Naive thymus-derived CD4-positive, alpha-beta T cell (primary cell): ENCODE data around the gene TMEM117. TPM values are rescaled to one million over a fixed set of nuclear protein-coding genes. Genes with fewer than 3 reads are reported as not detected.

ENCODE experiments used
- ATAC-seq: fragments of 150-1000 bp; cut with Tn5 transposase; 2 replicates; pipeline ENCODE4 v1.10.0; 2021; ENCODE audit warnings: mild to moderate bottlenecking, moderate library complexity
- CTCF ChIA-PET: fragments of 350-600 bp; sonication (Branson Sonifier 250); formaldehyde crosslinking; loops from one replicate; lab custom pipeline; 2021; ENCODE audit warnings: antibody characterized with exemption; lab: Charles Lee
- POLR2A ChIA-PET: fragments of 350-600 bp; sonication (Branson Sonifier 250); formaldehyde crosslinking; loops from one replicate; lab custom pipeline; 2021; ENCODE audit warnings: antibody characterized with exemption, inconsistent platforms; lab: Charles Lee
- DNase-seq, 9 donors: peaks; one replicate each; pipeline versions ENCODE4 v3.0.0 to v3.0.0-alpha.2; 2020 to 2022; ENCODE audit warnings: mixed read lengths in 1 of 9
- H3K27ac ChIP-seq: one replicate; pipeline ENCODE4 v1.7.0; 2013; ENCODE audit warnings: mild to moderate bottlenecking, low read depth, low read length, moderate library complexity
- H3K27me3 ChIP-seq, 2 donors: one replicate each; pipeline ENCODE4 v1.7.0; 2013; ENCODE audit warnings: low read length in 2 of 2, mild to moderate bottlenecking in 2 of 2, moderate library complexity in 2 of 2; ENCODE audit not compliant: control insufficient read depth in 2 of 2, insufficient read depth in 2 of 2
- H3K36me3 ChIP-seq, 3 experiments: 1 replicate in 2 of 3; 2 replicates in 1 of 3; pipeline ENCODE4 v1.7.0; 2013; ENCODE audit warnings: low read length in 3 of 3, mild to moderate bottlenecking in 3 of 3, moderate library complexity in 1 of 3; ENCODE audit not compliant: insufficient read depth in 3 of 3, control insufficient read depth in 2 of 3
- H3K4me1 ChIP-seq, 2 donors: one replicate each; pipeline ENCODE4 v1.7.0; 2013; ENCODE audit warnings: low read length in 2 of 2, mild to moderate bottlenecking in 2 of 2, moderate library complexity in 1 of 2; ENCODE audit not compliant: control insufficient read depth in 2 of 2, insufficient read depth in 2 of 2
- H3K4me3 ChIP-seq: 2 replicates; pipeline ENCODE4 v1.7.0; 2013; ENCODE audit warnings: mild to moderate bottlenecking, low read length
- H3K9me3 ChIP-seq, 3 experiments: 1 replicate in 2 of 3; 2 replicates in 1 of 3; pipeline ENCODE4 v1.7.0; 2013; ENCODE audit warnings: low read length in 3 of 3; ENCODE audit not compliant: control insufficient read depth in 2 of 3
- H3K27ac Mint-ChIP-seq, 9 donors: one replicate each; pipeline ENCODE4 v1.8.0; 2020 to 2022; ENCODE audit warnings: mixed read lengths in 9 of 9, mild to moderate bottlenecking in 8 of 9, moderate library complexity in 5 of 9, inconsistent platforms in 2 of 9
- H3K27me3 Mint-ChIP-seq, 5 donors: one replicate each; pipeline ENCODE4 v1.8.0; 2021 to 2022; ENCODE audit warnings: mixed read lengths in 5 of 5, mild to moderate bottlenecking in 1 of 5
- H3K36me3 Mint-ChIP-seq, 5 donors: one replicate each; pipeline ENCODE4 v1.8.0; 2020 to 2022; ENCODE audit warnings: mixed read lengths in 5 of 5, mild to moderate bottlenecking in 3 of 5, inconsistent platforms in 1 of 5
- H3K4me1 Mint-ChIP-seq, 7 donors: one replicate each; pipeline ENCODE4 v1.8.0; 2020 to 2022; ENCODE audit warnings: mixed read lengths in 7 of 7, mild to moderate bottlenecking in 3 of 7, inconsistent platforms in 1 of 7
- H3K4me3 Mint-ChIP-seq, 10 donors: one replicate each; pipeline ENCODE4 v1.8.0; 2020 to 2022; ENCODE audit warnings: mild to moderate bottlenecking in 10 of 10, mixed read lengths in 10 of 10, moderate library complexity in 6 of 10, inconsistent platforms in 2 of 10
- H3K9me3 Mint-ChIP-seq, 11 donors: one replicate each; pipeline ENCODE4 v1.8.0; 2020 to 2022; ENCODE audit warnings: mixed read lengths in 11 of 11, mild to moderate bottlenecking in 4 of 11, inconsistent platforms in 1 of 11, moderate library complexity in 1 of 11
- intact Hi-C, 2 donors: fragments of 100-400 bp; cut with micrococcal nuclease; formaldehyde crosslinking; loops; one replicate each; pipeline ENCODE4 v1.15.1; 2023
- polyA plus RNA-seq, 2 donors: library from polyadenylated mRNA; unstranded; fragments of 300-500 nt; fragmentation: Illumina TruSeq; gene quantifications; one replicate each; pipeline ENCODE4 v1.2.3, GENCODE V29; 2021
- total RNA-seq, 6 experiments: library from RNA in 5 of 6; stranded (reverse) in 5 of 6; gene quantifications; 1 replicate in 5 of 6; 2 replicates in 1 of 6; pipeline ENCODE4 v1.2.3 and lab custom pipeline; 2021 to 2026

Gene TMEM117
- total and polyA plus RNA-seq, 7 experiments from 2014 or later, result 0.31 to 6.6 (median 4.2) TPM

DNA sequence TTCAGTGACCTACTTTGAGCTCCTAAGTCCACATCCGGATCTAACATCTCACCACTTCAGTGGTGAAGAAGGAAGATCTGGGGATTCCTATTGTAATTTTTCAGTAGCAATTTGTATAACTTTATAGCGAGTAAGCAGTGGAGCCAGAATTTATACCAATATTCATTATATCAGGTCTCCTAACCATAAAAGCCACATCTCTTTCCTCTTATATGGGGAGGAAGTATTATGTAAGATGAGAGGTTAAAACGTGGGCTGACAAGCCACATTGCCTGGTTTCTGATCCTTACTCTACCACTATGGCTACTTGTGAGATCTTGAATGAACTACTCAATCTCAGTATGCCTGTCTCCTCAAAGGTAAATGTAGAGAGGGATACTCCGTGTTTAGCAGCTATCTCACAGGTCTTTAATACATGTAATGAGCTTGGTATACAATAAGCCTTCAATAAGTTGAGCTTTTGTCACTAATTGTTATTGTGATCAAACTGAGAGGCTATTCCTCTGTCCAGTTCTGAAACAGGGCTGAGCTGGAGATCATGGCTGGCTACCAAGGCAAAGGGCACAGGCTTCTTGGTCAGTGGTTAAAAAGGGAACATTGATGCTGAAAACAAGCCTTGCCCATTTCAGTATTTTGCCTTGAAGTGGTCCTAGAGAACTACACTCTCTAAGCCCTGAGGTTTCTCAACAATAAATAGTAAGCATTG lies 3.3 kb upstream of the TMEM117 start:
- H3K4me3 Mint-ChIP-seq, result peak overlapping the region in 7 of 10 donors; percentile 37 to 57 (median 43)

DNA sequence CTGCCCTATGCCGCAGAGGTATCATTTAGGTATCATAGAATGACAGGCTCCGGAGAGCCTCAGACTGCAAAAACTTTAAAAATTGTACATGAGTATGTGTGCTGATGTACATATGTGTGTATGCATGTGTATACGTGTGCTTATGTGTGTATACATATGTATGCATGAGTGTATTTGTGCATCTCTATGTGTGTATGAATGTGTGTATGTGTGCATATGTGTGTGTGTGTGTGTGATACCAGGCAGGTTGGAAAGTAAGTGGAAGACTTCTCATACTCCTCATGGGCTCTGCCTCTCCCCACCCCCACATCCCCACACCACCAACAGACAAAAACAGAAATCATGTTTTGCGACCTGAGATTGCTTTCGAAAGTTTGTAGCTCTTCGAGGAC lies 621 bp upstream of the TMEM117 start:
- ATAC-seq (peak; percentile 12), DNase-seq (peak in 4 of 9 donors; percentile 6 to 33 (median 17))
- intact Hi-C loops, result loop anchor here in 1 of 2 donors (10.0 kb wide), 1 partner anchor 1890 kb away; the partner anchor contains the start of gene ARID2
- Mint-ChIP-seq H3K4me3 (peak overlapping the region; percentile 83 to 95 (median 90)), H3K27me3 (peaks cover 0 to 46% (median 0%) of the 10 kb centered on the region in 5 donors), H3K27ac (peak overlapping the region; percentile 47 to 94 (median 89)), H3K4me1 (peaks cover 25 to 73% (median 56%) of the 10 kb centered on the region in 7 donors), H3K36me3 (peaks cover 0 to 2% (median 0%) of the 10 kb centered on the region in 5 donors), H3K9me3 (no peaks in the 10 kb centered on the region)
- POLR2A ChIA-PET, result interaction anchor here (1.0 to 13.7 kb wide), 8 partner anchors 20 to 76 kb away, joined by 3 to 134 read pairs (median 6); partner anchors contain the start of genes IRAK4, PUS7L and TWF1
- H3K27me3 ChIP-seq, result no peaks in the 10 kb centered on the region
- H3K27ac ChIP-seq, result peak overlapping the region; percentile 81
- no peaks in the 10 kb centered on the region for H3K36me3 ChIP-seq
- CTCF ChIA-PET, result interaction anchor here (0.5 to 1.1 kb wide), 3 partner anchors 16 to 66 kb away, joined by 3 to 4 read pairs (median 3); no protein-coding TSS in a partner anchor
- peaks cover 21 to 27% of the 10 kb centered on the region in 2 donors for H3K4me1 ChIP-seq
- no peaks in the 10 kb centered on the region for H3K9me3 ChIP-seq
- peak overlapping the region; percentile 73 for H3K4me3 ChIP-seq

More for the DNA sequence above, 3.3 kb upstream of the TMEM117 start:
- no peaks in the 10 kb centered on the region for H3K27me3 ChIP-seq
- H3K9me3 ChIP-seq, result no peaks in the 10 kb centered on the region
- DNase-seq, result peak in 5 of 9 donors; percentile 29 to 35 (median 33)
- no peak overlapping the region for H3K27ac ChIP-seq
- Mint-ChIP-seq H3K36me3 (peaks cover 0 to 2% (median 0%) of the 10 kb centered on the region in 5 donors), H3K9me3 (no peaks in the 10 kb centered on the region), H3K4me1 (peaks cover 21 to 55% (median 45%) of the 10 kb centered on the region in 7 donors), H3K27ac (peak overlapping the region in 3 of 9 donors; percentile 12 to 28 (median 13)), H3K27me3 (peaks cover 0 to 55% (median 0%) of the 10 kb centered on the region in 5 donors)
- peaks cover 21 to 27% of the 10 kb centered on the region in 2 donors for H3K4me1 ChIP-seq
- H3K36me3 ChIP-seq, result no peaks in the 10 kb centered on the region
- no peak overlapping the region for H3K4me3 ChIP-seq
- POLR2A ChIA-PET, result interaction anchor here (0.7 to 13.7 kb wide), 5 partner anchors 16 to 75 kb away, joined by 3 to 134 read pairs (median 3); partner anchors contain the start of gene TWF1
- CTCF ChIA-PET, result interaction anchor here (0.7 kb wide), 1 partner anchor 55 kb away, joined by 3 read pairs; no protein-coding TSS in a partner anchor
- peak; percentile 29 for ATAC-seq
- intact Hi-C loops, result loop anchor here (1.0 to 10.0 kb wide), 2 partner anchors 26 to 1892 kb away; partner anchors contain the start of genes ARID2 (in 1 of the 2) and TWF1 (in 1 of the 2)

GRCh38 chr12:43836475-43836989 lies 651 bp downstream of the TMEM117 start:
- no peaks in the 10 kb centered on the region for H3K27me3 ChIP-seq
- DNase-seq (peak in 3 of 9 donors; percentile 12 to 32 (median 16)), ATAC-seq (no peak)
- H3K27ac ChIP-seq, result peak overlapping the region; percentile 81
- peak overlapping the region; percentile 73 for H3K4me3 ChIP-seq
- Mint-ChIP-seq H3K27ac (peak overlapping the region; percentile 0 to 89 (median 71)), H3K4me3 (peak overlapping the region; percentile 73 to 90 (median 81)), H3K9me3 (no peaks in the 10 kb centered on the region), H3K27me3 (peaks cover 0 to 46% (median 0%) of the 10 kb centered on the region in 5 donors), H3K4me1 (peaks cover 24 to 69% (median 50%) of the 10 kb centered on the region in 7 donors), H3K36me3 (peaks cover 0 to 2% (median 0%) of the 10 kb centered on the region in 5 donors)
- ChIA-PET POLR2A (interaction anchor here (0.6 to 13.7 kb wide), 9 partner anchors 22 to 77 kb away, joined by 3 to 134 read pairs (median 5); partner anchors contain the start of genes IRAK4, PUS7L and TWF1), CTCF (no interaction called here)
- H3K4me1 ChIP-seq, result peaks cover 21 to 27% of the 10 kb centered on the region in 2 donors
- H3K36me3 ChIP-seq, result no peaks in the 10 kb centered on the region
- no peaks in the 10 kb centered on the region for H3K9me3 ChIP-seq
- intact Hi-C loops, result loop anchor here (1.0 to 10.0 kb wide), 5 partner anchors 30 to 1888 kb away; partner anchors contain the start of genes IRAK4 (in 2 of the 2), PUS7L (in 2 of the 2), TWF1 (in 2 of the 2) and ARID2 (in 1 of the 2)

GRCh38 chr12:43840338-43840737 lies 4.5 kb downstream of the TMEM117 start:
- Mint-ChIP-seq H3K9me3 (no peaks in the 10 kb centered on the region), H3K27me3 (peaks cover 0 to 20% (median 0%) of the 10 kb centered on the region in 5 donors), H3K4me1 (peaks cover 5 to 38% (median 26%) of the 10 kb centered on the region in 7 donors), H3K36me3 (peaks cover 0 to 4% (median 0%) of the 10 kb centered on the region in 5 donors), H3K27ac (no peak overlapping the region), H3K4me3 (no peak overlapping the region)
- ChIA-PET CTCF (interaction anchor here (0.6 kb wide), 1 partner anchor 42 kb away, joined by 3 read pairs; no protein-coding TSS in a partner anchor), POLR2A (interaction anchor here (13.7 kb wide), 1 partner anchor 33 kb away, joined by 134 read pairs; the partner anchor contains the start of gene TWF1)
- Histone ChIP-seq H3K27me3 (no peaks in the 10 kb centered on the region), H3K4me3 (no peak overlapping the region), H3K9me3 (no peaks in the 10 kb centered on the region), H3K36me3 (no peaks in the 10 kb centered on the region), H3K4me1 (peaks cover 1 to 2% of the 10 kb centered on the region in 2 donors), H3K27ac (no peak overlapping the region)
- intact Hi-C loops, result no loop called here
- DNase-seq (no peak), ATAC-seq (no peak)

DNA sequence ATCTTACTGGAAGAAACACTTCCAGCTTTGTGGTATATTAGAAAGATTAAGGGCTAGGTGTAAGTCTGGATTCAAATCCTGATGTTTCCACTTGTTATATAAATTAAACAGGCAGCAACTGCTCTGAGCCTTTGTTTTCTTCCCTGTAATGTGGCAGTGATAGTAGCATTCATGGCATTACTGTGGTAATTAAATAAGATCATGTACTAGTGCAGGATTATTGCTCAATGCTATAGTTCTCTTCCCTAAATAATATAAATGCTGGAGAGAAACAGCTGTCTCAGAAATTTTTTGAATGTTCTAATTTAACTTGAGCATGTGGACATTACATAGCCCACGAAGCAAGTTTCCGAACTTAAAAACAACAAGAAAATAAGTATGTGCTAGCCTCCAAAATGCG lies 5.4 kb downstream of the TMEM117 start:
- Mint-ChIP-seq H3K27me3 (peaks cover 0 to 18% (median 0%) of the 10 kb centered on the region in 5 donors), H3K27ac (no peak overlapping the region), H3K4me1 (peaks cover 5 to 36% (median 25%) of the 10 kb centered on the region in 7 donors), H3K36me3 (peaks cover 0 to 12% (median 7%) of the 10 kb centered on the region in 5 donors), H3K9me3 (peaks cover 0 to under 1% (median 0%) of the 10 kb centered on the region in 11 donors), H3K4me3 (no peak overlapping the region)
- DNase-seq (no peak), ATAC-seq (no peak)
- H3K36me3 ChIP-seq, result no peaks in the 10 kb centered on the region
- POLR2A ChIA-PET, result interaction anchor here (0.7 to 13.7 kb wide), 2 partner anchors 15 to 33 kb away, joined by 3 to 134 read pairs; partner anchors contain the start of gene TWF1
- no peaks in the 10 kb centered on the region for H3K27me3 ChIP-seq
- no peaks in the 10 kb centered on the region for H3K4me1 ChIP-seq
- CTCF ChIA-PET, result interaction anchor here (0.6 kb wide), 1 partner anchor 41 kb away, joined by 3 read pairs; no protein-coding TSS in a partner anchor
- H3K27ac ChIP-seq, result no peak overlapping the region
- no peaks in the 10 kb centered on the region for H3K9me3 ChIP-seq
- no peak overlapping the region for H3K4me3 ChIP-seq
- intact Hi-C loops, result no loop called here

GRCh38 chr12:43842259-43842658 lies 6.4 kb downstream of the TMEM117 start:
- Mint-ChIP-seq H3K4me1 (peaks cover 3 to 27% (median 16%) of the 10 kb centered on the region in 7 donors), H3K9me3 (peaks cover 1 to 11% (median 4%) of the 10 kb centered on the region in 11 donors), H3K36me3 (peaks cover 1 to 21% (median 17%) of the 10 kb centered on the region in 5 donors), H3K27me3 (peaks cover 0 to 18% (median 0%) of the 10 kb centered on the region in 5 donors), H3K27ac (no peak overlapping the region), H3K4me3 (no peak overlapping the region)
- intact Hi-C loops, result no loop called here
- H3K4me3 ChIP-seq, result no peak overlapping the region
- H3K9me3 ChIP-seq, result no peaks in the 10 kb centered on the region
- POLR2A ChIA-PET, result interaction anchor here (13.7 kb wide), 1 partner anchor 34 kb away, joined by 134 read pairs; the partner anchor contains the start of gene TWF1
- DNase-seq, result no peak
- no peak for ATAC-seq
- H3K27me3 ChIP-seq, result no peaks in the 10 kb centered on the region
- H3K27ac ChIP-seq, result no peak overlapping the region
- CTCF ChIA-PET, result no interaction called here
- no peaks in the 10 kb centered on the region for H3K36me3 ChIP-seq
- no peaks in the 10 kb centered on the region for H3K4me1 ChIP-seq
